ENCODE measurements around the gene MYH6. TPM values are rescaled to one million over a fixed set of nuclear protein-coding genes. Genes with fewer than 3 reads are reported as not detected.

Gene MYH6
- total and polyA plus RNA-seq, 2 of the 13 experiments (the other 11 are each of a cell fraction or from before 2014, with no cell fraction given): 0.01 TPM; not detected in 1

- no peak for TF ChIP-seq MAZ (IDR thresholded peaks at IDR 0.05; ENCODE audit: borderline replicate concordance, low read depth, low read length)
- TF ChIP-seq MAZ (CRISPR knock-in tag; IDR thresholded peaks at IDR 0.05; ENCODE audit: low read depth): no peak
- TF ChIP-seq, protein P1, sequence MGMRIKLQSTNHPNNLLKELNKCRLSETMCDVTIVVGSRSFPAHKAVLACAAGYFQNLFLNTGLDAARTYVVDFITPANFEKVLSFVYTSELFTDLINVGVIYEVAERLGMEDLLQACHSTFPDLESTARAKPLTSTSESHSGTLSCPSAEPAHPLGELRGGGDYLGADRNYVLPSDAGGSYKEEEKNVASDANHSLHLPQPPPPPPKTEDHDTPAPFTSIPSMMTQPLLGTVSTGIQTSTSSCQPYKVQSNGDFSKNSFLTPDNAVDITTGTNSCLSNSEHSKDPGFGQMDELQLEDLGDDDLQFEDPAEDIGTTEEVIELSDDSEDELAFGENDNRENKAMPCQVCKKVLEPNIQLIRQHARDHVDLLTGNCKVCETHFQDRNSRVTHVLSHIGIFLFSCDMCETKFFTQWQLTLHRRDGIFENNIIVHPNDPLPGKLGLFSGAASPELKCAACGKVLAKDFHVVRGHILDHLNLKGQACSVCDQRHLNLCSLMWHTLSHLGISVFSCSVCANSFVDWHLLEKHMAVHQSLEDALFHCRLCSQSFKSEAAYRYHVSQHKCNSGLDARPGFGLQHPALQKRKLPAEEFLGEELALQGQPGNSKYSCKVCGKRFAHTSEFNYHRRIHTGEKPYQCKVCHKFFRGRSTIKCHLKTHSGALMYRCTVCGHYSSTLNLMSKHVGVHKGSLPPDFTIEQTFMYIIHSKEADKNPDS (CRISPR knock-in tag; IDR thresholded peaks at IDR 0.05): no peak
- no peak for TF ChIP-seq ZMAT5 (CRISPR knock-in tag; IDR thresholded peaks at IDR 0.05; ENCODE audit: borderline replicate concordance, low read depth)
- TF ChIP-seq ZNF10 (CRISPR knock-in tag; IDR thresholded peaks at IDR 0.05; ENCODE audit: borderline replicate concordance, low read depth): no peak
- TF ChIP-seq, protein P2, sequence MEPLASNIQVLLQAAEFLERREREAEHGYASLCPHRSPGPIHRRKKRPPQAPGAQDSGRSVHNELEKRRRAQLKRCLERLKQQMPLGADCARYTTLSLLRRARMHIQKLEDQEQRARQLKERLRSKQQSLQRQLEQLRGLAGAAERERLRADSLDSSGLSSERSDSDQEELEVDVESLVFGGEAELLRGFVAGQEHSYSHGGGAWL (CRISPR knock-in tag; IDR thresholded peaks at IDR 0.05): no peak
- TF ChIP-seq DR1 (CRISPR knock-in tag; IDR thresholded peaks at IDR 0.05): no peak
- no peak for TF ChIP-seq ATF7 (IDR thresholded peaks at IDR 0.05)
- TF ChIP-seq ATF7 (CRISPR knock-in tag; IDR thresholded peaks at IDR 0.05): 0 out of 2 replicates have a peak, but pooled peaks have one; percentile 15
- TF ChIP-seq FOSL1 (CRISPR knock-in tag; IDR thresholded peaks at IDR 0.05; ENCODE audit: borderline replicate concordance): no peak
- no peak for TF ChIP-seq MAFF (IDR thresholded peaks at IDR 0.05; ENCODE audit: low read depth, low read length)
- 0 out of 2 replicates have a peak, but pooled peaks have one; percentile 76 for TF ChIP-seq HES4 (CRISPR knock-in tag; IDR thresholded peaks at IDR 0.05; ENCODE audit: borderline replicate concordance)
- no peak for TF ChIP-seq SOX13 (IDR thresholded peaks at IDR 0.05)
- TF ChIP-seq SOX13 (CRISPR knock-in tag; conservative IDR thresholded peaks at IDR 0.05 in 1 of 2, IDR thresholded peaks at IDR 0.05 in 1 of 2): no peak
- TF ChIP-seq ZNF136 (CRISPR knock-in tag; IDR thresholded peaks at IDR 0.05; ENCODE audit: low read depth): no peak
- TF ChIP-seq ZNF549 (CRISPR knock-in tag; IDR thresholded peaks at IDR 0.05): no peak
- no peak for TF ChIP-seq ZNF530 (CRISPR knock-in tag; IDR thresholded peaks at IDR 0.05; ENCODE audit: low read depth)
- no peak for TF ChIP-seq ARNT2 (CRISPR knock-in tag; IDR thresholded peaks at IDR 0.05; ENCODE audit: low read depth)
- TF ChIP-seq MAX (IDR thresholded peaks at IDR 0.05): no peak
- no peak for TF ChIP-seq ZNF768 (CRISPR knock-in tag; IDR thresholded peaks at IDR 0.05)
- TF ChIP-seq ZEB1 (IDR thresholded peaks at IDR 0.05; ENCODE audit: insufficient replicate concordance, low read depth): no peak
- TF ChIP-seq TEAD3 (CRISPR knock-in tag; optimal IDR thresholded peaks at IDR 0.05; ENCODE audit: borderline replicate concordance): peak; percentile 8
- no peak for TF ChIP-seq ARNTL (CRISPR knock-in tag; IDR thresholded peaks at IDR 0.05)
- TF ChIP-seq ZNF383 (CRISPR knock-in tag; IDR thresholded peaks at IDR 0.05; ENCODE audit: borderline replicate concordance): no peak
Observed at GRCh38 chr14:23359167-23359626, 48.9 kb downstream of the MYH6 start (continued).
